Endodermal cell (in vitro differentiated cells): ENCODE data around the gene ARF4. TPM values are rescaled to one million over a fixed set of nuclear protein-coding genes. Genes with fewer than 3 reads are reported as not detected.

Experiments used
- DNase-seq: peaks from one replicate; pipeline ENCODE4 v3.0.0-alpha.2; 2017
- H3K27ac ChIP-seq: 2 replicates; pipeline ENCODE4 v1.5.1; 2013; ENCODE audit warnings: mild to moderate bottlenecking, low read depth, low read length, moderate library complexity
- H3K27me3 ChIP-seq: 2 replicates; pipeline ENCODE4 v1.6.1; 2013; ENCODE audit warnings: mild to moderate bottlenecking, low read length, moderate library complexity; ENCODE audit not compliant: insufficient read depth, control insufficient read depth, poor library complexity, severe bottlenecking
- H3K36me3 ChIP-seq: 2 replicates; pipeline ENCODE4 v1.7.0; 2013; ENCODE audit warnings: mild to moderate bottlenecking, low read length, moderate library complexity; ENCODE audit not compliant: control insufficient read depth, insufficient read depth
- H3K4me1 ChIP-seq: one replicate; pipeline ENCODE4 v1.7.0; 2013; ENCODE audit warnings: low read length; ENCODE audit not compliant: control insufficient read depth, insufficient read depth
- H3K4me3 ChIP-seq: 2 replicates; pipeline ENCODE4 v1.5.1; 2013; ENCODE audit warnings: mild to moderate bottlenecking, low read length, moderate library complexity
- H3K9ac ChIP-seq: 2 replicates; pipeline ENCODE4 v1.6.1; 2013; ENCODE audit warnings: mild to moderate bottlenecking, low read length, moderate library complexity; ENCODE audit not compliant: poor library complexity, severe bottlenecking; ENCODE audit errors: extremely low read depth
- H3K9me3 ChIP-seq: 2 replicates; pipeline ENCODE4 v1.6.1; 2013; ENCODE audit warnings: mild to moderate bottlenecking, low read length, moderate library complexity; ENCODE audit not compliant: control insufficient read depth
- H3K27ac Mint-ChIP-seq: 2 replicates; pipeline ENCODE4 v1.8.0; 2020; ENCODE audit warnings: mixed read lengths
- H3K27me3 Mint-ChIP-seq: 2 replicates; pipeline ENCODE4 v1.8.0; 2021; ENCODE audit warnings: mild to moderate bottlenecking, mixed read lengths; ENCODE audit not compliant: insufficient read depth
- H3K36me3 Mint-ChIP-seq: 2 replicates; pipeline ENCODE4 v1.8.0; 2020; ENCODE audit warnings: low read depth, mixed read lengths
- H3K4me1 Mint-ChIP-seq: 2 replicates; pipeline ENCODE4 v1.8.0; 2020; ENCODE audit warnings: mixed read lengths
- H3K4me3 Mint-ChIP-seq: 2 replicates; pipeline ENCODE4 v1.8.0; 2020; ENCODE audit warnings: mild to moderate bottlenecking, moderate library complexity, mixed read lengths
- H3K9me3 Mint-ChIP-seq: 2 replicates; pipeline ENCODE4 v1.8.0; 2020; ENCODE audit warnings: mild to moderate bottlenecking, mixed read lengths
- WGBS, 2 experiments: methylation state at CpG; one replicate each; pipeline versions ENCODE4 v1.1.5 to v1.1.7; 2013; ENCODE audit warnings: missing lambda C conversion rate in 2 of 2, mixed read lengths in 1 of 2; ENCODE audit not compliant: insufficient coverage in 1 of 2, insufficient read length in 1 of 2; 5-methylcytosine and 5-hydroxymethylcytosine counted together
- total RNA-seq, 2 donors: library from RNA; stranded (reverse); fragmentation: NEBNext Ultra II Directional in 1 of 2; extraction: Animal tissue kit (Norgen Biotek cat#: 25700) in 1 of 2; gene quantifications; 2 replicates in 1 of 2; 3 replicates in 1 of 2; pipeline ENCODE4 v1.2.1, GENCODE V29; 2021
- TF ChIP-seq, protein P1 (sequence below): fragments of 200-600 bp; sonication (generic); conservative IDR thresholded peaks from 2 replicates; pipeline ENCODE4 v1.5.0; 2021; ENCODE audit warnings: antibody characterized with exemption, mild to moderate bottlenecking

The ARF4 gene
- total RNA-seq, 2 donors from 2014 or later, result 176 to 188 TPM

DNA sequence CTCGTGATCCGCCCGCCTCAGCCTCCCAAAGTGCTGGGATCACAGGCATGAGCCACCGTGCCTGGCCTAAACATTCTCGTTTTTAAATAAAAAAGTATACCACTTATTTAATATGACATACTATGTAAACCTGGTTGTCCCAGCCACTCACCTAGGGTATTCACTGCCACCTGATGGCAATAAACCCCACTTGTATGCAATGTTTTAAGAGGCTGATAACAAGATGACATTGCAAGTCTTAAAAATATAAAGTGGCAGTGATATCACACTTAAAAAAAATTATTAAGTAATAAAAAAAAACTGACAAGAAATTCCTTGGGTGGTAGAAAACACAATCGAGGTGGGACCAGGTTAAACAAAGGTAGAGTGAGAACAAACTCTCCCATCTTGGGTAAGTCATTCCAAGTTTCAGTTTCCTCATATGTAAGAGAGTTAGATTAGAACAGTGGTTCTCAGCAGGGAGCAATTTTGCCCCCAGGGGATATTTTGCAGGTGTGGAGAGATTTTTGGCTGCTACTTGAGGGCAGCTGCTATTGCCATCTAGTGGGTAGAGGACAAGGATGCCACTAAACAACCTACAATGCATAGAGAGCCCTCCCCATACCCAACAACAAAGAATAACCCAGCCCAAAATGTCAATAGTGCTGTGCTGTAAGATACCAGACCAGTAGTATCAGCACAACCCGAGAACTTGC lies 14.5 kb downstream of the ARF4 start:
- H3K36me3 Mint-ChIP-seq, result peaks cover 66% of the 10 kb centered on the region
- H3K27ac Mint-ChIP-seq, result no peak overlapping the region
- no peaks in the 10 kb centered on the region for H3K27me3 Mint-ChIP-seq
- 75 to 93% methylated on average over 1 to 7 of the region's 7 CpGs for WGBS, 2 experiments
- Histone ChIP-seq H3K9ac (no peak overlapping the region), H3K4me1 (peaks cover 4% of the 10 kb centered on the region), H3K27ac (no peak overlapping the region), H3K4me3 (no peak overlapping the region), H3K27me3 (no peaks in the 10 kb centered on the region), H3K9me3 (no peaks in the 10 kb centered on the region), H3K36me3 (peaks cover 81% of the 10 kb centered on the region)
- DNase-seq, result peak; percentile 66
- TF ChIP-seq, protein P1, sequence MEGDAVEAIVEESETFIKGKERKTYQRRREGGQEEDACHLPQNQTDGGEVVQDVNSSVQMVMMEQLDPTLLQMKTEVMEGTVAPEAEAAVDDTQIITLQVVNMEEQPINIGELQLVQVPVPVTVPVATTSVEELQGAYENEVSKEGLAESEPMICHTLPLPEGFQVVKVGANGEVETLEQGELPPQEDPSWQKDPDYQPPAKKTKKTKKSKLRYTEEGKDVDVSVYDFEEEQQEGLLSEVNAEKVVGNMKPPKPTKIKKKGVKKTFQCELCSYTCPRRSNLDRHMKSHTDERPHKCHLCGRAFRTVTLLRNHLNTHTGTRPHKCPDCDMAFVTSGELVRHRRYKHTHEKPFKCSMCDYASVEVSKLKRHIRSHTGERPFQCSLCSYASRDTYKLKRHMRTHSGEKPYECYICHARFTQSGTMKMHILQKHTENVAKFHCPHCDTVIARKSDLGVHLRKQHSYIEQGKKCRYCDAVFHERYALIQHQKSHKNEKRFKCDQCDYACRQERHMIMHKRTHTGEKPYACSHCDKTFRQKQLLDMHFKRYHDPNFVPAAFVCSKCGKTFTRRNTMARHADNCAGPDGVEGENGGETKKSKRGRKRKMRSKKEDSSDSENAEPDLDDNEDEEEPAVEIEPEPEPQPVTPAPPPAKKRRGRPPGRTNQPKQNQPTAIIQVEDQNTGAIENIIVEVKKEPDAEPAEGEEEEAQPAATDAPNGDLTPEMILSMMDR, result peak; percentile 63
- H3K4me3 Mint-ChIP-seq, result no peak overlapping the region
- peaks cover 15% of the 10 kb centered on the region for H3K4me1 Mint-ChIP-seq
- no peaks in the 10 kb centered on the region for H3K9me3 Mint-ChIP-seq

- peaks cover 87% of the 10 kb centered on the region for H3K36me3 Mint-ChIP-seq
Measured at GRCh38 chr3:57577801-57578200, 19.3 kb downstream of the ARF4 start.

GRCh38 chr3:57575966-57576626 lies 21.0 kb downstream of the ARF4 start:
- Histone ChIP-seq H3K4me1 (no peaks in the 10 kb centered on the region), H3K27me3 (no peaks in the 10 kb centered on the region), H3K9me3 (no peaks in the 10 kb centered on the region), H3K27ac (no peak overlapping the region), H3K9ac (no peak overlapping the region), H3K4me3 (no peak overlapping the region), H3K36me3 (peaks cover 98% of the 10 kb centered on the region)
- no peaks in the 10 kb centered on the region for H3K27me3 Mint-ChIP-seq
- no peaks in the 10 kb centered on the region for H3K9me3 Mint-ChIP-seq
- WGBS, 2 experiments, result 92 to 100% methylated on average over 2 to 3 of the region's 3 CpGs
- H3K27ac Mint-ChIP-seq, result no peak overlapping the region
- TF ChIP-seq, protein P1, result no peak
- DNase-seq, result no peak
- H3K4me3 Mint-ChIP-seq, result no peak overlapping the region
- peaks cover 93% of the 10 kb centered on the region for H3K36me3 Mint-ChIP-seq
- no peaks in the 10 kb centered on the region for H3K4me1 Mint-ChIP-seq

More at GRCh38 chr3:57577801-57578200, 19.3 kb downstream of the ARF4 start:
- Histone ChIP-seq H3K4me3 (no peak overlapping the region), H3K27ac (no peak overlapping the region), H3K9me3 (no peaks in the 10 kb centered on the region), H3K27me3 (no peaks in the 10 kb centered on the region), H3K36me3 (peaks cover 98% of the 10 kb centered on the region), H3K9ac (no peak overlapping the region), H3K4me1 (no peaks in the 10 kb centered on the region)
- no peaks in the 10 kb centered on the region for H3K9me3 Mint-ChIP-seq
- TF ChIP-seq, protein P1, result no peak
- WGBS, 2 experiments, result 94 to 100% methylated on average over 2 to 9 of the region's 9 CpGs
- no peak for DNase-seq
- H3K4me1 Mint-ChIP-seq, result peaks cover 2% of the 10 kb centered on the region
- no peak overlapping the region for H3K4me3 Mint-ChIP-seq
- peak overlapping the region; percentile 9 for H3K27ac Mint-ChIP-seq
- H3K27me3 Mint-ChIP-seq, result no peaks in the 10 kb centered on the region
